HG02852 (cell line): ENCODE results near the gene ELK3.

Source experiments
- ATAC-seq: cut with Tn5 transposase; IDR thresholded peaks from one replicate; pipeline ENCODE4 v1.9.1; 2021; ENCODE audit warnings: mild to moderate bottlenecking, moderate library complexity; ENCODE audit not compliant: unreplicated experiment

Gene ELK3

DNA sequence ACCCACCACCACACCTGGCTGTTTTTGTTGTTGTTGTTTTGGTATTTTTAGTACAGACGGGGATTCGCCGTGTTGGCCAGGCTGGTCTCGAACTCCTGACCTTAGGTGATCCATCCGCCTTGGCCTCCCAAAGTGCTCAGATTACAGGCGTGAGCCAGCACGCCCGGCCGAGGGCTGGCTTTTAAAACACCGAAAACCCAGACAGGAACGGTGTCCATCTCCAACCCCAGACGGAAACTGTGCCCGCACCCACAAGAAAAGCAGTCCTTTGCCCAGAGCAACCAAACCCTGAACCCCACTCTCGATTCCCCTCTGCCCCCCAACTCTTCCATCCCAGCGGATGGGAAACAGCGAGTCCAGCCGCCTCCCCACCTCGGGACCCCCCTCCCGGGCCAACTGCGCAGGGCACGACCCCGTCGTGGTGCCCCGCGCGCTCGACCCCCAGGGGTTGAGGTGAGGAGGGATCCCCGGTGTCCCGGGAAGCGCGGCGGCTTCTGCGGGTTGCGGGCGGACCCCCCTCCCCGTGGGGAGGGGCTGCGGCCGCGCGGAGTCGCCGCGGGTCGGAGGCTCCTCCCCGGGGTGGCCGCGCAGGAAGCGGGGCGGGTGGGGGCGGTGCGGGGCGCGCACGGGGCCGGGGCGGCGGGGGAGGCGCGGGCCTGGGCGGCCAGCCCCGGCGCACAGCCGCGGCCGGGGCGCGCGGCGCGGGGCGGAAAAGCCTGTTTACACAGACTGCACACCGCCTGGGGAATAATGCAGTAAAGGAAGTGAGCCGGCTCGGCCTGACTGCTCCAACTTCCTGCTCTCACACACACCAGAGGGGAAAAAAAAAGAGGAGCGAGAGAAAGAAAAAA, at the start of gene ELK3:
Gene ELK3 (plus strand): TSS at position 651 of the 851 bp plus-strand sequence.
- ATAC-seq = peak; percentile 30

DNA sequence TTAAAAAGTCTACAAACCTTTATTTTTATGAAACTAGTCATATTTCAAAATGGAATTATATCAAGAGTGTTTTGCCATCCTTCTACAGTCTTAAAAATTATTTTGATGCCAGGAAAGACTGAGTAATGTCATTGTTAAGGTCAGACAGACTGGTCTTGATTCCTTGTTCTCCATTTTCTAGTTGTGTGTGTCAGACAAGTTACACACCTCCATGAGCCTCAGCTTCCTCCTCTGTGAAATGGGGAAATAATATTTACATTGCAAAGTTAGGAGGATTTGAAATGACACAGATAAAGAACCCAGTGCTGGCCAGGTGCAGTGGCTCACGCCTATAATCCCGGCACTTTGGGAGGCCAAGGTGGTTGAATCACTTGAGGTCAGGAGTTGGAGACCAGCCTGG, 47.4 kb upstream of the ELK3 start:
- ATAC-seq = no peak

DNA sequence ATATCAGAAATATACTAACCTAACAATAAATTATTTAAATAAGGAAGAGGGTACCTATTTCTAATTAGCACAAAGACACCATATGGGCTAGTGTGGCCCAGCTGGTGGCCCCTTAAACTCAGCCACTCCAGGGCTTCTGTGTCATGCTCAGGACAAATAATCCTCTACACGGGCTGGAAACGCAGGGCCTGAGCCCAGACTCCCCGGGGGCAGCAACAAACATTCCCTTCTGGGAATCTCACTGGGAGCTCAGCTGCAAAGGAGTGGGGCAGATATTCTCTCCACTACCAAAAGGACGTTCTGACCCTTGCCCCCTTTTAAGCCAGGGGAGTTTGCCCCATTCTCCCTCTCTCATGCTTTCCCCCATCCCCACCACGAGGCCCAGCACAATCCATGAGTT, 43.7 kb upstream of the ELK3 start:
- ATAC-seq = no peak

DNA sequence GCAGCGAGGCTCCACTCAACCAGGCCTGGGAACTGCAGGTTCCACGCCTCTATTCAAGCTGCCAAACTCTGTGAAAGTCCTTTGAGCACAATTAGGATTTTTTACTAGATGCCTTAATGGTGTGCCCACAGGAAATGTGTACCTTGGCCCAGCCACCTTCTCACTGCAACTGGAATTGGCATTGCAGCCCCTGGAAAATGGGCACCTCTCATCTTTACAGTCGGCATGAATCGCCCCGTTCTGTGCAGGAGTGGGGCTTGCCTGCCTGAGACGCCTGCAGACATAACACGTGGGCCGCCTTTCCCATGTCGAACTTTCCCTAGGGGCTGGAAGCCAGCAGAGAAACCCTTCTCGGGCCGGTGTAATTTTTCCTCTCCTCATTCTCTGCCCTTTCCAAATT, 42.0 kb upstream of the ELK3 start:
- ATAC-seq = no peak

DNA sequence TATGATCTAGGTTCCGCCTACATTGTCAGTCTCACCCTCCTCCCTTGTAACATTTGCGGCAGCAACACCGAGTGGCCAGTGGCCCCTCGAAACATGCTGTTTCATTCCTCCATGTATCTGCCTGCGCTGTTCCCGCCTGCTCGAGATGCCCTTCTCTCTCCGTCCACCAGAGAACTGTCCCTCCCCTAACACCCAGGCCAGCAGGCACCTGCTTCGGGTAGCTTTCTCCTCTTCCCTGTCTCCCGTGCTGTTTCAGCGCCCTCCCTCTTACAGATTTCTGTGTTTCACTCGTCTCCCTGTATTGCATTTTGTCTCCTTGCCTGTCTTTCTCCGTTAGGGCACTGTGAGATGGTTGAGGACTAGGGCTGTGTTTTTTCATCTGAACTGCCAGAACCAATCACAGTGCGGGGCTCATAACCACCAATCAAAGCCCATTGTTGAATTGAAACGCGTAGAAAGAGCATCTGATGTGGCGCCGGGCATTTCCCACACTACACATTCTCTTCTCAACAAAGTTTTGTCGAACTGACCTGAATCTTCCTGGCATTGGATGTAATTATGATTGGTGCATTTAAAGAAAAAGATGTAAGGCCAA, 40.9 kb upstream of the ELK3 start:
- no peak for ATAC-seq

DNA sequence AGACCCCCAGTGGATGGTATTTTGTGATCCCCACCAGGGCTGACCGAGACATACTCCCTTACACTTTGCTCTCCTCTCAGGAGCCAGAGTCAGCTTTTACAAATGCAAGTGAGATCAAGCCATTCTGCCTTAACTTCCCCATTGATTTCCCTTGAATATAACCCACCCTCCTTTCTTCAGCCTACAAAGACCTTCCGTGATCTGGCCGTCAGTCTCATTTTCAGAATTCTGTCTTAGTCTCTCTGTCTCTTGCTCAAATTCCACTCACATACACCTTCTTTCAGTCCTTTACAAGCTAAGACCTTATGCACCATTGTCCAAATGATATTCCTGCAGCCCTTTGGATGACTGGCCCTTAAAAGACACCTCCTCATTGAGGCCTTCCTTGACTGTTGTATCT, 39.0 kb upstream of the ELK3 start:
- no peak for ATAC-seq

DNA sequence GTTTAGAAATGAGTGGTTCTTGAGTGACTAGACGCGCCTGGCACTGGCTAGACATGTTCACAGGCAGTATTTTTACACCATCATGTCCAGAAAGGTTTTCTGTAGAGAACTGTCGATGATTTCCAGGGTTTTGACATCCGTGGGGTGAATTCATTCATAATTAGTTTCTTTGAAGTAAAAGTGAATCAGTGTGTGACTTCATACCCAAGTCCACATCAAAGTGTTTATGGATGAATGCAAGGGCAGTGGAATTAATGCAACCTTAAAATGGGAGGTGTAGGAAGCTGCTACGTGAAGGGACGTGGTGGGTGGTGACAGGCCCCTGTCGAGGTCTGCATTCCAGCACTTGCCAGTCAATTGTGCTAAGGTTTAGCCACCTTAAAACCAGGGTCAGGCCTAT, 38.4 kb upstream of the ELK3 start:
- ATAC-seq = no peak

DNA sequence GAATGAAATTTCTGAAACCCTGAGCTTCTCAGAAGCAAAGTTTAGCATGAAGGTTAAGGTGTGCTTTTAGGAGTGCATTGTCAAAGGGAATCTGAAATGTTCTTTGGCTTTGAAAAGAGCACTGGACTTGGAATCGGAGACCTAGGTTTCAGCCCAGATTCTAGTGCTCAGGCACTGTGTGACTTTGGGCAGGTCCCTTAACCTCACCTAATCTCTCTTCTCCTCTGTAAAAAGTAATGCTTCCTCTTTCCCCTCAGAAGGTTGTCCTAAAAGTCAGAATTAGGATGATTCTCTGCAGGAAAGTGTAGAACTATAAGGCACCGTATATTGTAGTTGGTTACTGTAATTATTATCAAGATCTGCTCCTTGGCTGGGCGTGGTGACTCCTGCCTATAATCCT, 38.0 kb upstream of the ELK3 start:
- ATAC-seq = no peak

DNA sequence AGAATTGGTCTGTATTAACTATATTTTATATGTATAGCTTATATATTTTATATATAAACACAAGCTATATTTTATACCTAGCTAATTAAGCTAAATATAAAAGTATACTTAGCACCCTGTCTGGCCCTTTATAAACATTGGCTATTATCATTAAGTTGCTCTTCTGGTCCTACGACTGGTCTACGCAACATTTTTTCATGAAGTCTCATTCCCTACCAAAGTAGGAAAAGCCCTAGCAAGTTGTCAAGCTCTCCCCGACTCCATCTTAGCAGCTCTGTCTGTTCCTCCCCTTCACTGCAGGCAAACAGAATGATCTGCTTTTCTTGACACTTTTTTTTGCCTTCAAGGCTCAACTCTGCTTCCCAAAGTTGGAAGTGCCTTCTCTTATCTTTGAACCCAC, 36.7 kb upstream of the ELK3 start:
- no peak for ATAC-seq

DNA sequence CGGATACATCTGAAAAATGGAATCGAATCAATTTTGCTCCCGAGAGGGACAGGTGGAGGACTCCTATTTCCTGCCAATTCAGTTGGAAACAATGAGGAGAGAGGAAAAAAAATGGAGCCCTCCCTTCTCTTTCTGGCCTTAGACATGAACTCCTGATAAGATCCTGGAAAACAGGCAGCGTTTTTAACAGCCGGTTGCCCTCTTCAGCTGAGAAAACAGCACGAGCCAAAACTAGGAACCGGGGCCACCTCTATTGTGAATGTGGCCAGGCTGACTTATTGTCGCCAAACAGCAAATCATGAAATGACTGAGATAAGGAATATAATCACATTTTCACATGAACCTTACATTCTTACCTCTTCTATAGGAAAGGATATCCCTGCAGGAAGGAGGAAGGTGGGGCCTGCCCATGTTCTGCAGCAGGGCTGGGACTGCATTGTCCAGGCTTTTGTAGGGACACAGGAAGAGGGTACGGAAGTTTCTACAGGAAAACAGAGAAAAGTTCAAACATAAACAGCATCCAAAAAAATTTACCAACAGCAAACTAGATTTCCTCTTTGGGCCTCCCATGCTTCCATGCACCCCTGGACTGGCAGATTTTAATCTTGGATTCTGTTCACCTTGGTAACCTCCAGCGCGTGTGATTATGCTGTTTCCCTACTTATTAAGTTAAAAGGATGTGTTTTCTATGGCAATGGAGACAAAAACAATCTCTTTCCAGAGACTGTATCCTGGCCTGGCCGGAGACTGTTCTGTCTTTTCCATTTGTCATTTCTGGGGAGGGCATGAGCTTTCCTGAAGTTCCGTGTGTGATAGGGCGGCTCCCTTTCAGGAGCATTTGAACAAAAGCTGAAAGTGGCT, 29.0 kb upstream of the ELK3 start:
- no peak for ATAC-seq

DNA sequence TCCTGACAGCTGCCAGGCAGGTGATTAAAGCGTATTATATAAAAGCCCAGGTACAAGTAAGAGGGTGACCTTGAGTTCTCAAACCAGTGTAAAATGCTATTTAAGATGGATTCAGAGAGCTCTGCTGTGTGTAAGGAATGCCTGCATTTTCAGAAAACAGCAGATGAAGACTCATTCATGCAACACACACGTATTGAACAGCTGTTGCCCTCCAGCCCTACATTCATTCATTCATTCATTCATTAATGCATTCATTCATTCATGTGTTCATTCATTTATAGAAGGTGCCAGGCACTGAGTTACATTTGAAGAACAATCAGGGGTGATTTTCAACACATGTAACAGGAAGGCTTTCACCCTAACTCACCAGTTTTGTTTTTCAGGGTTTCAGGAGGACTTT, 27.4 kb upstream of the ELK3 start:
- no peak for ATAC-seq

DNA sequence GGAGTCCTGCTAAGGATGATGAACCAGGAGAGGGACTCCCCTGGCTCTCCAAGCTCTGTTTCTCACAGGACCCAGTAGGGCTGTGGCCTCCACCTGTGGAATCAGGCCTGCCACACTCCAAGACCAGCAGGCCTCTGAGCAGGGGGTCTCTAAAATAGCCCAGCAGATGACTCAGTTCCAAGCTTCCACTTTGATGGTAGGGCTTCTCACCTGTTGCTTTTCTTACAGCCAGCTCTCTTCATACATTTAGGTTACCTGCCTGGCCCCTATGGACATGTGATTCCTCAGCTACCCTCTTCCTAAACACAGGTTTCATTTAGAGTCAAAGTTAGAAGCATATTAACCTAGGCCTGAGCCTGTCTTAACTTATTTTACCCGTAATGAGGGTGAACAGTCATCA, 26.7 kb upstream of the ELK3 start:
- ATAC-seq = no peak

DNA sequence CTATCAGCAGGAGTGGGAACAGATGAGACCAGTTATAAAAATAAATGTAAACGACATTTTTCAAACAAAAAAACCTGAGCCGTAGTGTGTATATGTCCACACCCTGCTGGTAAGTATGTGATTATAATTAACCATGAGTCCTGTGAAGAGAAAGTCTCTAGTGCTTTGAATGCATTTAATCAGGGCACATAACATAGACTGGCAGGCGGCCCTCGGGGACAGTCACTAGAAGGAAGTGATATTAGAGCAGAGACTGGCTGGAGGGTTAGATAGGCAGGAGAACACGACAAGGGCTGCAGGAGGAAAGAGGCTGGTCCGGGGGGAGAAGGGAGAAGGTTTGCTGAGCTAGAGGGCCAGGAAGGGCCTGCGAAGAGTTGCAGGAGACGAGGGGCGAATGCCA, 23.8 kb upstream of the ELK3 start:
- ATAC-seq = no peak

DNA sequence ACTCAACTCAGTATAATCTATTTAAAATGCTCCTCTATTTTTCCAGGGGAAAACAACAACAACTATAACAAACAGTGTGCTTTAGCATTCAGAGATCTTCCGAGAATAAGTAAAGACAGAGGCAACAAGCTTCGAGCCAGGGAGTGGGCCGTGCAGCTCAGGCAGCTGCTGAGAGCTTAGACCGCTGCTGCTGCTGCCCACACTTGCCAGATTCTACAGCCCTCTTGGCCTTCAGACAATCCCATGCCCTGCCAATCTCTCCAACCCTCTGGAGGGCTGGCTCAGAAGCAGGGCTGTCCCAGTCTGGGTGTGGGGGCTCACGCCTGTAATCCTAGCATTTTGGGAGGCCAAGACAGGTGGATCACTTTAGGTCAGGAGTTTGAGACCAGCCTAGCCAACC, 23.4 kb upstream of the ELK3 start:
- ATAC-seq = no peak

DNA sequence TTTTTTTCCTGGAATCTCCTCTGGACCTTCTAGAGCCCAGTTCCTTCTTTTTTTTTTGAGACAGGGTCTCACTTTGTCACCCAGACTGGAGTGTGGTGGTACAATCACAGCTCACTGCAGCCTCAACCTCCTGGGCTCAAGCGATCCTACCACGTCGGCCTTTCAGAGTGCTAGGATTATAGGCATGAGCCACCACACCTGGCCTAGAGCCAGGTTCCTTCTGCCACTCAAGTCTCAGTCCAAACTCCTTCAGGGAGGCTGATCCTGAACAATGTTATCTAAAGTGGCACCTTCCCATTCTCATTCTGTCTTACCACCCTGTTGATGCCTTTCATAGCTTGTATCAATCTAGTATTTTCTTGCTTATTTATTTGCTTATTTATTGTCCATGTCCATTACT, 22.3 kb upstream of the ELK3 start:
- no peak for ATAC-seq

DNA sequence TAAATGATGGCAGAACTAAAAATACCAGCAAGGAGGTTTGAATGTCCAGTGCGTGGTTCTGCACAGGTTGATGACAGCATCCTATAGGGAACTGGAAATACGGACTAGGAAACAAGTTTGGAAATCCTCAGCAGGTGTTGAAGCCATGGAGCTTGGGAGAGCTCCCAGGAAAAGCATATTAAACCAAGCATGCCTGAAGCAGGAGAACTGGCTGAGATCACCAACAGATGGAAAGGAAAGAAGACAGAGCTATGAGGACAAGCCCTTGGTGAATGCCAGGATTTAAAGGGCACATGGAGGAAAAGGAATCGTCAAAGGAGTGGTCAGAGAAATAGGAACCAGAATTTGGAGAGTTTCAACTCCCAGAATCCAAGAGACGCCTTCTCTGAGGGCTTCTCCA, 21.2 kb upstream of the ELK3 start:
- ATAC-seq = no peak

DNA sequence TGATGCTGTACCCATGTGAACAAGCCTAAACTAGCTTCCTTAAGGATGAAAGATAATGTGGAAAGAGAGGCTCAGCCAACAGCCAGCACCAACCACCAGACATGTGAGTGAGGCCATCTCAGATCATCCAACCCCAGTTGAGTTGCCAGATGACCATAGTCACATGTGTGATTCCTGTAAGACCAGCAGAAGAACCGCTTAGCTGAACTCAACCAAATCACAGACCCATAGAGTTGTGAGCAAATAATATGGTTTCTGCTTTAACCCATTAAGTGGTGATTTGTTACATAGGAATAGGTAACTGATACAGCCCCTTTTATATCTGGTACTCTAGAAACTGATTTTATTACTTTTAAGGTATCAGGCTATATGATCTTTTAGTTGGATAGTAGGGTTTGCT, 17.6 kb upstream of the ELK3 start:
- no peak for ATAC-seq

DNA sequence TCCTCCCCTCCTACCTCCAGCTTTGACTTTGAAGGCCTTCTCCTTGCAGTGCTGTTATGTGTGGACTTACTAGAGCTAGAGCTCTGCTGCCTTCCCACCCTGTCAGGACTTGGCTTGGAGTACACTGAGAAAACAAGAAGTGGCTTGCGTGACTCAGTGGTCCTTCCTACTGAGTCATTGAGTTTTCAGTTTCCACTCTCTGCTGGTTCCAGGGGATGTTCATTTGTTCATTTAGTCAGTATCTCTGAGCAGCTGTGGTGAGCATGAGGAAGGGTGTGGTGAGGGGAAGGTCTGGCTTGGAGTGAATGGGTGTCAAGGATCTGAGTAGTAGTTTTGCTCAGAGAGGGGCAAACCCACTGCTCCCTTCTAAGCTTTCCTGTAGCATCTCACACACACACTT, 17.2 kb upstream of the ELK3 start:
- peak; percentile 81 for ATAC-seq

DNA sequence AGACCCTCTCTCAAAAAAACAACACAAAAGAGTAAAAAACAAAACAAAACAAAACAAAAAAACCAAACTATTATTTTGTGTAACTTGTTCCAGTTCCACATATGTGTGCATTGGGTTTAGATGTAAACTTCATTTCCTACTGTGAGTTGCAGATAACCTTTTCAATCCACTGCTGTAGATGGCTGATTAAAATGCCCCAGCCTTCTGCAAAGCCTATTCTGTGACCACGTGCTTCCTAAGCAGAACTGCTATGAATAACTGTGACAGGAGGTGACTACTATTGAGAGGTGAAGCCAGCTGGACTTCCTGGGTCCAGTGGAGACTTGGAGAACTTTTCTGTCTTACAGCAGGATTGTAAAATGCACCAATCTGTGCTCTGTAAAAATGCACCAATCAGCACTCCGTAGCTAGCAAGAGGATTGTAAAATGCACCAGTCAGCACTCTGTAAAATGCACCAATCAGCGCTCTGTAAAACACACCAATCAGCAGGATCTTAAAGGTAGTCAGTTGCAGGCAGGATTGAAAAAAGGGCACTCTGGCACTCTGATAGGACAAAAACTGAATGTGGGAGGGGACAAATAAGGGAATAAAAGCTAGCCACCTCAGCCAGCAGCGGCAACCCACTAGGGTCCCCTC, 10.3 kb upstream of the ELK3 start:
- no peak for ATAC-seq

DNA sequence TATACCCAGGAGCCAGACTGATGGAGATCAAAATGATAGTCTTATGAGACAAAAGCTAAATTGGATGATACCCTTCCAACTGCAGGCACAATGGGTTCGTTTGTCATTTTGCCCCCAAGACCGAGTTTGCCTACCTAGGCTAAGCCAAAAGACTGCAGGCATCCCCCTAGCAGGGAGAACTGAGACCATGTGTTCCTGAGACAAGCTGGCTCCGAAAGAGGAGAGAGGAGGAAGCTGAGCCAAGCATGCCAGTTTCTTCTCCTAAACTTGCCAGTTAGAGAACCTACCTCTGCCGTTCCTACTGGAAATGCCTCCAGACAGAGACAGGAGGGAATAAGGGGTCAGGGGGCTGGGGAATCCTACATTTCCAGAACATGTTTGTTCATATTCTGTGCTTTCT, 8.3 kb upstream of the ELK3 start:
- no peak for ATAC-seq

DNA sequence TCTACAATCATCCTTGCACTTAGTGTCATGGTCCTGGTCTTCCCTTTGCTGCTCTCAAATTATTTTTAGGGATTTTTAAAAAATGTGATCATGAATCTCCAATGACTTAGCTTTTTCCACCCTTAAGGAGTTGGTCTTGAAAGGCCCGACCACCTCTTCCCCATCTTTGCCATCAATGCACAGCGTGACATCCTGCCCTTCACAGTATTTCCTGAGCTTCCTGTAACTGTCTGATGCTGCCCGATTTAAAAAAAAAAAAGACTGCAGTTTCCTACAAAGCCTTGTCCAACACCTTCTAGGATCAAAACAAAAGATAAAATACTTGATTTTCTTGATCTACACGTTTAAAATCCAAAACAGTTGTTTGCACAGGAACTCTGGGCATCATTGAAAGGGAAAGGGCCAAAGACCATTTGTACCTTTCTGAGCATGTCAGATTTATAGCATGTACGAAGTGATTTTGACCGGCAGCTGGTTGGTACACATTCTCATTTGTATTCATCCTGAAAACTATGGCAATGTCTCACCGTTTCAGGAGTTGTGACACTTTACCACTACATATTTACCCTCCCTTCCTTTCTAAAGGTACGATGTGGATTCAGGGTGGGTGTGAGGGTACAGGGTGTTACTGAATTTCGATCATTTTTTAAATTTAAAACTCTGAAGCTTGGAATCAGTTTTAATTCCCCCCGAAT, 7.4 kb upstream of the ELK3 start:
- no peak for ATAC-seq
